HG03135 (cell line): Measurements from ENCODE around the gene CPED1.
"Not testable (repeated sequence)": the region's sequence is repeated elsewhere in the genome, so short reads cannot be mapped to it uniquely, and the experiment has no call there.

Source experiments
- ATAC-seq: cut with Tn5 transposase; IDR thresholded peaks from one replicate; pipeline ENCODE4 v1.9.1; 2021; ENCODE audit warnings: mild to moderate bottlenecking, moderate library complexity; ENCODE audit not compliant: unreplicated experiment

The CPED1 gene

GRCh38 chr7:121304102-121304658 is 315.7 kb downstream of the CPED1 start:
- no peak for ATAC-seq

DNA sequence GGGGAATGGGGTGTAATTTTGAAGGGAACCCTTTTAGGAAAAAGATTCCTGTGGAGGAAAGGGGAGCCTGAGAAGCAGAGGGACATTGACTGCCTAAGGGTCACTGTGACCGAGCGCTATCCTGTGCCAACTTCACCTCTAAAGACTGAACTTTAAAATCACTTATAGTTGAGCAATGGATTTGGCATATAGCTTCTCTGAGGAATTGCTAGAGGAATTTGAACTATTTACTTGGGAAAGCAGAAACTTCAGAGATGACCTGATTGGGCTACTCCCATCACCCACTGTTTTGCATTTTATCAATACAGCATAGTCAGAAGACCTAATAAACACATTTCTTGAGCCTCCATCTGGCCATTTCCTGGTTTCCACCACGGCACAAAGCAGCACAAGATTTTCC is 316.6 kb downstream of the CPED1 start:
- no peak for ATAC-seq

DNA sequence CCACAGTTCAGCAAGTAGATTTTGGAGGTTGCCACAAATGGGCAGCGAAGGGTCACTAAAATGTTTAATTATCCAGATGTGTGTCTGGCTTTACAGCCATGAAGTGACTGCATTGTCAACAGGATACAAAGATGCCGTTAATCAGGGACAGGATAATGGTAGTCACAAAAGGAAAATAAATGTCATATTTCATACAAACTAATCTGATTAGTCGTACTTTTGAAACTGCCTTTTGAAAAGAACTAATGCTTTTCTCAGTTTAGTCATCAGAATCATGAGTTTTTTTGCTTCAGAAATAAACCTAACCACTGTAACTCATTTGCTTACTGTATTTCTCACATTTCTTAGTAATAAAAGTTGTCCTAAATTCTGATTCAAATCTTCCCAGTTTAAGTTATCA is 318.1 kb downstream of the CPED1 start:
- ATAC-seq, result no peak

DNA sequence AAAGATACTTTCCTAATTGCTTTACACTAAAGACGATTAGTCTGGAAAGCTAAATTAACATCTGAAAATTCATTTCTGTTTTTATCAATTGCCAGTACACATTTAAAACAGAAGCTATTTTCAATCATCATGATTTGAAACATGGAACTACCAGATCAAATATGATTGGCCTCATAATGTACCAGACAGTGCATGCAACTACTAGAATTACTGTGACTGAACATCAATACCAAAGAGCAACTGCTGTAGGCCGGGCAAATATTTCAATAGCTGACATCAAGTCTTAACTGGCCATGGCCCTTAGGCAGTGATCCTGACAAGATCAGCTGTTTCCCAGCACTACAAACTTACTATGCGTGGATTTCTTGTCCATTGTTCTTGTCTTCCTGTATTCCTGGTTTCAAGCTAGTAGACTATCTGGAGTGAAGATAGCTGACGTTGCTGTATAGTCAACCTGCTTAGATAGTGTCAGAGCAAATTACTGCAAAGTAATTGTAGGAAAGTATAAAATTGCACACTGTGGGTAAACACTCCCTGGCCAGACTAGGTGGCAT is 318.6 kb downstream of the CPED1 start:
- no peak for ATAC-seq

DNA sequence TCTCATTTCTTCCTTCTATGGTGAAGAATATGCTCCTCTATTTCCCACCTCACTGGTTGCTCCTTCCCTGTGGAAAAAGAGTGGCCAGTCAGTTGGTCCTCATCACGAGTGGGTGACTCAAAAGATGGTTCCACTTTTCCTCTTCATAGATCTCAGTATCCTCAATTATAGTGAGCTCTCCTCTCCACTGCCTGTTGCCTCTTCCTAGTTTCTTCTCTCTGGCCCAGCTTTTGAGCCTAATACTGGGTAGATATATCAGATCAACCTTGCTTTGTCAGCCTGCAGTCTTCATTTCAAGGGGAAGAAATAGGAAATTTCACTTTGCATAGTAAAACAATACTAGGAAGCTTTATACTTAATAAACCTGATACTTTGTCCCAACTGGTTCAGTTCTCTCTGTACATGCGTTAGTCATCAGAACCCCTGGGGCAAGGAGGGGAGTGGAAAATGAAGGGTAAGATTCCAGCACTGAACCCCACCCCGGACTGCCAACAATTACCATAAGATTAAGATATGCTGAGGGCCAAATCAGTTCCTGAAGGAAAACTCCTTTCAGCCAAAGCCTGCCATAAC is 324.8 kb downstream of the CPED1 start:
- no peak for ATAC-seq

DNA sequence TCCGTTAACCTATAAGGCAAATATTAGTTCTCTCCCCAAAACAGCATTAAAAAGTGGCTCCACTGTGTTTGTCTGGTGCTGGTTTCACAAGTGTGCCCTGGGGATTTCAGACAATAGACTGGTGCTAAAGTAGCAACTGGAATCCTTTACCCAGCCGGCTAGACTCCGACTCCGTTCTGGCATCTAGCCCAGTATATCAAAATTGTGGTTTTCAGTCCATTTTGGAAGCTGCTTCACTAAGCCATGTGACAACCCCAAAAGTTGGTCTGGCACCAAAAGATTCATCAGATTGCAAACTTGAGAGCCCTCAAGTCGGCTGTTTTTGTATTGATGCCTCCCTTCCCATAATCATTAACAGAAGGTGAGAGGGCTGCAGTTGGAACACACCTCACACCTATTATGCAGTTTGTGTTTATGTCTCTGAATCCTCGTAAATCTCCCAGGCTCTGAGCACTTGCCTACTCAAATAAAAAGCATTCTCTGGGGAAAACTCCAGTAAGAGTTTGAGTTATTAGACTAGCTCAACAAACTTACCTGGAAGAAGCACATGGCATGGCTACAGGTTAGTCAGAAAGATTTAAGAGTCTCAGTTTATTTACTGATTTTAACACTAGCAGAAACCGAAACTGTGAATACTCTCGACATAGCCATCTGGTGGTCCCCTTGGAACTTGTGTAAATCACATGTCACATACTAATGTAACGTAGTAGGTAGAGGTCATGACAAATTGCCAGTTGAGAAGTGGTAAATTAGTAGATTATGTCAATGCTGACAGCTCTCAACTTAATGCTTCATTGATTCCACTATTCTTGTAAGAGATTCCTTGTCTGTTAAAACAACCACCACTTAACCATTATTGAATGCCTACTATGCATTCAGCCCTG is 325.5 kb downstream of the CPED1 start:
- ATAC-seq, result peak; percentile 96

GRCh38 chr7:121315170-121315569 is 326.7 kb downstream of the CPED1 start:
- ATAC-seq, result not testable (repeated sequence)

- ATAC-seq, result no peak
Measured at GRCh38 chr7:121322460-121322859, 333.9 kb downstream of the CPED1 start.

DNA sequence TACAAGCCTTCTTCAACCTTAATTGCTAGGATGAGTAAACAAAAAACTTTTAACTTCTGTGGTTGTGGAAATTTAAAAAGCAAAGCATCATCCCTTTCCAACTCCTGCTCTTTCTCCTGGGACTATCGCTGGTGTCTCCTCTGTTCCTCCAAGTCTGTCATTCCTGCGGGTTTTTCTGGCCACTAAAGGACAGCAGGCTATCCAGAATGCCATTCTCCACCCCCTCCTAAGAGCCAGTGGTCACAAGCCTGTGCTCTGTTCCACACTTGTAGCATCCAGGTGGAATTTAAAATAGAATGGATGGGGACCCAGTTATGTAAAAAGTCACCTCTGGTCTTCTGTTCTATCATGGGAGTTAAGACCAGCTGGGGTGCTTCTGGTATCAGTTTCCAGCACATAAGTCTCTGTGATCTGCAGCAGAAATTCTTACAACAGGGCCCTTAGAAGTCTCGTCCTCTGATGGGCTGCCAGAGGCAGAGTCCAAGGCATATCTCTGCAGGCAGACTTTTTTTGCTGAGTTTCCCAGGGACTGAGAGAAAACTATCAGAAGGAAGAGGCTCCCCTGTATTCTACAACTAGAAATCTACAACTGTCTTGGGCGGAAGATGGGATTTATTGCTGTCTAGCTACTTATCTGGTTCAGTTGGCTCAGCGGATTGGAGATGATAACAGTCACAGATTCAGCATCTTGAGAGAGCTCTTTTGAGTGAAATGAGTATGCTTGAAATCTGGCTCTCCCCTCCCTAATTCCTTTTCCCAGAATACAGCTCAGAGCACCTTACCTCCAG is 335.2 kb downstream of the CPED1 start:
- ATAC-seq, result no peak

GRCh38 chr7:121327671-121328070 is 339.2 kb downstream of the CPED1 start:
- ATAC-seq, result no peak

DNA sequence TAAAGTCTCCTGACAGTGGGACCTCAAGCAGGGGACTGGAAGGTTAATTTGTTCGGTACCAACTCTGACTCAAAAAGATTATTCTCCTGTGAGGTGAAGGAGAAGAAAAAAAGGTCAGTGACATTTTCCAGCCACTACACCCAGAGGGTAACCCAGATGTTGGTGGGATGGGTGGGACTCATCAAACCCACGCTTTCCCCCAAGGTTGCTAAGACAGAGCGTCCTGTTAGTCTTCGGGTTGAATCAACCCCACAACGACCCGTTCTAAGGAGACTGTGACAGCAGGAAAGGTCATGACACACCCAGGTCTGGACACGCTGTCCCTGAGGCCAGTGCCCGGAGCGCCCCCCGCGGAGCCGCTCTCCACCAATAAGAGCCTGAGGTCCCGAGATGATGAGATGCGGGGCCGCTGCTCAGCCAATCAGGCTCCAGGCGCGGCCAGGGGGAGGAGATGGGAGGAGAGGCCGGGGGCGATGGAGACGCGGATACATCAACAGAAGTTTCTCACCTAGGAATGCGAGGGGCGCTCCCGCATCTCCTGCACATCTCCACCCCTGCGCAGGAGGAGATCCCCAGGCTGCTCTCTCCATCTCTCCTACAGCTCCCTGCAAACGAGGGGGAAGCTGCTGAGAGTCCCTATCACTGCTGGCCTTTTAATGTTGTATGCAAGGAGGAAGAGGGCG is 340.1 kb downstream of the CPED1 start, which contains the start of gene WNT16:
Gene WNT16, plus strand, starts transcription at position 493 of the 683 bp plus-strand sequence. CDS start 293 bp downstream, outside the sequence.
- no peak for ATAC-seq

DNA sequence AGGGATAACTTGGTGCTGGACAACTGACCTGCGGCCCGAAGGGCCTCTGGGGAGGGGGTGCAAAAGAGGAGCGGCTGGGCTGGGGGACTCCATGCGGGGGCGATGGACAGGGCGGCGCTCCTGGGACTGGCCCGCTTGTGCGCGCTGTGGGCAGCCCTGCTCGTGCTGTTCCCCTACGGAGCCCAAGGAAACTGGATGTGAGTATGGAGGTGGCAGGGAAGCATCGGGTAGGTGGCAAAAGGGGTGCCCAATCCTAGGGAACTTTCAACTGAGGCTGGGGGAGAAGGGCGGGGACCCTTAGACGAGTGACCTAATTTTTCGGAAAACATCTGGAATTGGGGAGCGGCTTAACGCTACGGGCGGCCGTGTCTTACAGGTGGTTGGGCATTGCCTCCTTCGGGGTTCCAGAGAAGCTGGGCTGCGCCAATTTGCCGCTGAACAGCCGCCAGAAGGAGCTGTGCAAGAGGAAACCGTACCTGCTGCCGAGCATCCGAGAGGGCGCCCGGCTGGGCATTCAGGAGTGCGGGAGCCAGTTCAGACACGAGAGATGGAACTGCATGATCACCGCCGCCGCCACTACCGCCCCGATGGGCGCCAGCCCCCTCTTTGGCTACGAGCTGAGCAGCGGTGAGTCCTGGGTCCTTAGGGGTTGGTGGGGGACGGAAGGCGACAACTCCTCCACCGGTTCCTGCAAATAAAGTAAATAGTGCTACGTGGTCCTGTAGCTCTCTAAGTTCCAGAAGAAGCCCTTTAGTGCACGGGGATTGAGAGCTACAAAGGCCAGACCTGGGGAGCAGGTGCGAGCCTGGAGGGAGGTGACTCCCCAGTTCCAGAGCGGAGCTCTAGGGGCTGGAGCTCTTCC is 340.9 kb downstream of the CPED1 start:
- ATAC-seq, result no peak

- ATAC-seq, result no peak
Measured at GRCh38 chr7:121330053-121330833, 341.7 kb downstream of the CPED1 start.

DNA sequence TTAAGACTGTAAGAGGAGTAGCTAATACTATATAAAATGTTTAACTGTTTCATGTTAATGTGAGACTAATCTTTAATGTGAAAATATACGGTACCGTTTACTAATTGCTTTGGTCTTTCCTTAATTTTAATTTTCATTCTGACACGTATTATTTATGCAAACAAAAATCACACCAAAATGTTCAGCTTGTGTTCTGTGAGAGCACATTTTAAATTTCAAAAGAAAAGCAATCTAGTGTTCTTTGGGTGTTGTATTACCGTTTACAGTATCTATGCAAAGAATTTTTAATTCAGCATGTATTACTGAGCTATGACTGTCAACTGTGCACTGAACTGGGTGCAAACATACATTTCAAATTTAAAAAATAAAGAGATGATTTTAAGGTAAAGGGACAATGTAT is 342.5 kb downstream of the CPED1 start:
- no peak for ATAC-seq

GRCh38 chr7:121331574-121331973 is 343.1 kb downstream of the CPED1 start:
- ATAC-seq, result no peak

DNA sequence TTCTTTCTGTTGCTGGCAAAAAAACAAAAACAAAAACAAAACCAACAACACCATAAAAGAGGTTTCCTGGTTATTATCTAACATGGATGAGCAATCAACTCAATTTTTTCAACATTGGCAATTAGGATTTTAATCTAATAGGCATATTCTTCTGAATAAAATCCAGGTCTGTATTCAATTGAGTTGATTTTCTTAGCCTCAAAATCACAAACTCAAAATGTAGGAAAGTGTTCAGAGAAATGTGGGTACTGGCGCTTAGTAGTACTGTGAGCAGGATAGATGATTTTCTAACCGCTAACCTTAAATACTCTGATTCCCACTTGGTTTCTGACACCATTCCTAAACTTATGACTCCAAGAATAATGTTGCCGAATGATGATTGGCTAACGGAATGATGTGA is 345.9 kb downstream of the CPED1 start:
- no peak for ATAC-seq

- no peak for ATAC-seq
Measured at GRCh38 chr7:121334875-121335648, 346.6 kb downstream of the CPED1 start.

GRCh38 chr7:121336579-121336978 is 348.1 kb downstream of the CPED1 start:
- no peak for ATAC-seq
